ENCODE results near the gene TUBA4B. TPM values are rescaled to one million over a fixed set of nuclear protein-coding genes. Genes with fewer than 3 reads are reported as not detected.

Gene TUBA4B
- total RNA-seq, 2 experiments from 2014 or later, result not detected

DNA sequence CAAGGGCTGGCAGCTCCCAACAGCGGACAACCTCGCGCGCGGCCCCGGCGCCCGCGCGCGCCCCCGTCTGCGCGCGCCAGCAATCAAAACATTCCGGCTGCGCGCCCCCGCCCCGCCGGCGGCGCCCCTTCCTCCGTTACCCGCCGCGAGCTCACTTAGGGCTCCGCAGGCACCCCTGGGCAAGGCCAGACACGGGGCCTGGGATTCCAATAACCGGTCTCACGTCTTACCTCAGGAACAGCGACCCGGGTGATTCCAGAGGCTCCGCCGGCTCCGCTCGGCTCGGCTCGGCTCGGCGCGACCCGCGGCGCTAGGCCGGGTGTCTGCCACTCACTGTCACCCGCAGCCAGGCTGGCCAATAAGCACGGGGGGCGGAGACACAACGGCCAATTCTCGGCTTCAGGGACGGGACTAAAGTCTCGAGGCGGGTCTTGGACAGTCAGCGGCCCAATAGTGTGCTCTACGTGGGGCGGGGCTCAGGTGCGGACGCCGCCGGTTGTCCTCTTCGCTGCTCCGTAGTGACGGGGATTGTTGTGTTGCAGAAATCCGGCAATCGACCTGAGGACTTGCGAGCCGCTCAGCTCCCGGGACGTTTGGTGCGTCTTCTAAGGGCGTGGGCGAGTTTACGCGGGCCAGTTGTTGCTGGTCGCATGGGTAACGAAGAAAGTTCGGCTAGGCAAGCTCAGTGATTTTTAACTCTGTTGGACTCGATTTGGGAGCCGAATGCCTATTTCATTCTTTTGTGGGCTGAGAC, 23.6 kb upstream of the TUBA4B start, which contains the start of the genes ANKZF1 and ATG9A:
ANKZF1 (plus strand) TSS at position 502 of the 754 bp plus-strand sequence. CDS start 452 bp downstream, outside the sequence.
ATG9A (minus strand) TSS at position 332 of the 754 bp plus-strand sequence. CDS start 1,612 bp downstream, outside the sequence.
- H3K9me3 Mint-ChIP-seq (ENCODE audit: low read depth), result no peaks in the 10 kb centered on the region
- ATAC-seq, result peak; percentile 98
- peaks cover 34% of the 10 kb centered on the region for H3K4me1 Mint-ChIP-seq
- POLR2A ChIA-PET, result interaction anchor here (0.6 to 2.3 kb wide), 10 partner anchors 16 to 158 kb away, joined by 3 to 24 read pairs (median 4); partner anchors contain the start of genes CNPPD1, DNAJB2, DNPEP and GLB1L
- H3K36me3 Mint-ChIP-seq (ENCODE audit: low read depth), result peaks cover 74% of the 10 kb centered on the region
- peak within 1 kb of the TSS; percentile 98 for H3K4me3 Mint-ChIP-seq
- H3K27ac Mint-ChIP-seq, result peak within 1 kb of the TSS; percentile 98
- CTCF ChIA-PET, result interaction anchor here (0.9 to 2.3 kb wide), 13 partner anchors 10 to 188 kb away, joined by 3 to 13 read pairs (median 6); partner anchors contain the start of genes ABCB6, CFAP65, DNAJB2 and GLB1L
- no peaks in the 10 kb centered on the region for H3K27me3 Mint-ChIP-seq
- intact Hi-C loops (cut with DNase I, micrococcal nuclease), result loop anchor here (1.0 kb wide), 14 partner anchors 10 to 661 kb away; partner anchors contain the start of genes DNAJB2 (in 2 of the 2), GLB1L (in 2 of the 2), NHEJ1 (in 2 of the 2) and STK16 (in 2 of the 2)
- peak; percentile 99 for DNase-seq

DNA sequence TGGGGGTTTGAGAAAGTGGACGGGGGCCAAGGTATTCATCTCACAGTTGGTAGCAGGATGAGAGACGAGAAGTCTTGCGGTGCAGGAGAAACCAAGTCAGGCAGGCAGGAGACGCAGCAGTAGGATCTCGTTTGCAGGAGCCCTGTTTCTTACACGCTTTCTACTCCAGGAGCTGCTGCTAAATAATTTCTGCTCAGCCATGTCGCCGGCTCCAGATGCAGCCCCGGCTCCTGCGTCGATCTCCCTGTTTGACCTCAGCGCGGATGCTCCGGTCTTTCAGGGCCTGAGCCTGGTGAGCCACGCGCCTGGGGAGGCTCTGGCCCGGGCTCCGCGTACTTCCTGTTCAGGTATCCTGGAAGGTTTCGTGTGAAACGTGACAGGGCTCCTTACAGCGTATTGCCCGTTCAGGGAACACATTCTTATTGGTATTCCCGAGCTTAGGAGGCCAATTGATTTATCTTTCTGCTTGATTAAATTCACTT, 22.9 kb upstream of the TUBA4B start:
- DNase-seq (peak; percentile 78), ATAC-seq (peak; percentile 28)
- Mint-ChIP-seq H3K27ac (peak overlapping the region; percentile 98), H3K9me3 (ENCODE audit: low read depth) (no peaks in the 10 kb centered on the region), H3K27me3 (no peaks in the 10 kb centered on the region), H3K4me1 (peaks cover 34% of the 10 kb centered on the region), H3K4me3 (peak overlapping the region; percentile 98), H3K36me3 (ENCODE audit: low read depth) (peaks cover 73% of the 10 kb centered on the region)
- intact Hi-C loops (cut with DNase I, micrococcal nuclease), result no loop called here
- POLR2A ChIA-PET, result interaction anchor here (0.6 to 2.3 kb wide), 9 partner anchors 17 to 158 kb away, joined by 3 to 24 read pairs (median 4); partner anchors contain the start of genes CNPPD1, DNAJB2, DNPEP and TUBA4A
- CTCF ChIA-PET, result interaction anchor here (0.9 to 2.3 kb wide), 15 partner anchors 9 to 189 kb away, joined by 3 to 13 read pairs (median 6); partner anchors contain the start of genes ABCB6, CFAP65, DNAJB2 and GLB1L

DNA sequence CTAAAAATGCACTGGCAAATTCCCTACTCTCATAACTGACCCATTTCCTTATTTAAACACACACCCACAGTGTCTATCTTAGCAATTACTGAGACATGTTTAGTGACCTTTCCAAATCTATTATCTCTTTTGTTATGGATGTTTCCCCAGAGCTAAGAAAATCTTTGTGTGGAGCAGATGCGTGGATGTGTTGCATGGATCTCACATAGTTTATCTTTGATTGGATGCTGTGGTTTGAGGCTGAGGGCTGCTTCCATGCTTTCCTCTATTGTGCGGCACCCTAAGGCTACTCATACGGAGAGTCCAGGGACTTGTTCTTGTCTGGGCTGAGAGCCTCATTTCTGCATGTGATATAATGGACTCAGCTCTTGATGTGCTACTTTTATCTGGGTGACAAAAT, 18.7 kb upstream of the TUBA4B start:
- H3K9me3 Mint-ChIP-seq (ENCODE audit: low read depth), result no peaks in the 10 kb centered on the region
- ChIA-PET POLR2A (interaction anchor here (1.0 kb wide), 1 partner anchor 45 kb away, joined by 3 read pairs; the partner anchor contains the start of gene DNAJB2), CTCF (interaction anchor here (1.4 kb wide), 1 partner anchor 15 kb away, joined by 3 read pairs; no protein-coding TSS in a partner anchor)
- H3K4me3 Mint-ChIP-seq, result no peak overlapping the region
- ATAC-seq (no peak), DNase-seq (no peak)
- H3K36me3 Mint-ChIP-seq (ENCODE audit: low read depth), result peaks cover 78% of the 10 kb centered on the region
- intact Hi-C loops (cut with DNase I, micrococcal nuclease), result no loop called here
- no peak overlapping the region for H3K27ac Mint-ChIP-seq
- no peaks in the 10 kb centered on the region for H3K27me3 Mint-ChIP-seq
- H3K4me1 Mint-ChIP-seq, result peaks cover 17% of the 10 kb centered on the region

DNA sequence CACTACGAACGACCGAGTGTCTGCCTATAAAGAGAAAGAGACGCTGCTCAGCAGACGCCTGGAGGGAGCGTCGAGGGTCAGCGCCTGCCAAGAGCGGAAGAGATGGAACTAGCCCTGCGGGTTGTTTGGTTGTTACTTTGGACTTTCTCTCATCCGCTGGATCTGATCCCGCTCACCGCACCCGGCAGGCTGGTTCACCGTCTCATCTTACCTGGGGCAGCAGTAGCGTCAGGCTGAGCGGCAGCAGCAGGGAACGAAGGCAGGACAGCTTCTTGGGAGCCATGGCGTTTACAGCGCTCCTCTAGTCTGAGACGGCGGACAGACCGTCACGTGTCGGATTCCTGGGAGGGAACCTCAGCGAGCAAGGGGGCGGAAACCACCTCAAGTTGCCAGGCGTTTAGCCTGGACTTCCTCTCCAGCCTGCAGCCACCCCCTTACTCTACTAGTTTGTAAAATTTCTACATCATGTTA, 9.7 kb upstream of the TUBA4B start:
- H3K36me3 Mint-ChIP-seq (ENCODE audit: low read depth), result peaks cover 16% of the 10 kb centered on the region
- ATAC-seq (no peak), DNase-seq (no peak)
- peaks cover 39% of the 10 kb centered on the region for H3K4me1 Mint-ChIP-seq
- H3K4me3 Mint-ChIP-seq, result peak overlapping the region; percentile 66
- intact Hi-C loops (cut with DNase I, micrococcal nuclease), result no loop called here
- ChIA-PET CTCF (interaction anchor here (3.5 kb wide), 1 partner anchor 34 kb away, joined by 20 read pairs; the partner anchor contains the start of gene DNAJB2), POLR2A (no interaction called here)
- no peaks in the 10 kb centered on the region for H3K27me3 Mint-ChIP-seq
- H3K9me3 Mint-ChIP-seq (ENCODE audit: low read depth), result no peaks in the 10 kb centered on the region
- H3K27ac Mint-ChIP-seq, result no peak overlapping the region

DNA sequence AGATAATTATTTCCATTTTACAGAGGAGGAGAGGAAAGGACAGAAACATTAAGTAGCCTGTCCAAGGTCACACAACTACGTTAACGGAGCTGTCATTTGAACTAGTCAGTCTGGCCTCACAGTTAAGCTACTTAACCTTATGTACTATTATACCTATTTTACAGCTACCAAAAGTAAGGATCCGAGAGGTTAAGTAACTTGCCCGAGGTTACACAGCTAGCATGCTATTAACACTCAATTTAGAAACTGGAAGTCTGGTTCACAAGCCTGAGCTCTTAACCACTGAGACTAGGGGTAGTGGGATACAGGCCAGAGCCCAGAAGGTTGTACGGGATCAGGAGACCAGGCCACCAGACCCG, 8.3 kb upstream of the TUBA4B start:
- intact Hi-C loops (cut with DNase I, micrococcal nuclease), result loop anchor here (1.0 to 5.0 kb wide), 8 partner anchors 10 to 253 kb away; partner anchors contain the start of genes ANKZF1 (in 2 of the 2), ATG9A (in 2 of the 2), DNAJB2 (in 1 of the 2) and DNPEP (in 1 of the 2)
- DNase-seq (no peak), ATAC-seq (no peak)
- Mint-ChIP-seq H3K36me3 (ENCODE audit: low read depth) (peaks cover 29% of the 10 kb centered on the region), H3K4me3 (peak overlapping the region; percentile 89), H3K27me3 (no peaks in the 10 kb centered on the region), H3K9me3 (ENCODE audit: low read depth) (no peaks in the 10 kb centered on the region), H3K4me1 (peaks cover 54% of the 10 kb centered on the region), H3K27ac (peak overlapping the region; percentile 100)
- CTCF ChIA-PET, result interaction anchor here (0.6 to 3.5 kb wide), 16 partner anchors 10 to 215 kb away, joined by 3 to 20 read pairs (median 4); partner anchors contain the start of genes DNAJB2, TUBA4A and ZFAND2B
- POLR2A ChIA-PET, result interaction anchor here (0.6 to 2.2 kb wide), 6 partner anchors 8 to 38 kb away, joined by 3 to 10 read pairs (median 4); partner anchors contain the start of genes ABCB6, ANKZF1, ATG9A and TUBA4A

DNA sequence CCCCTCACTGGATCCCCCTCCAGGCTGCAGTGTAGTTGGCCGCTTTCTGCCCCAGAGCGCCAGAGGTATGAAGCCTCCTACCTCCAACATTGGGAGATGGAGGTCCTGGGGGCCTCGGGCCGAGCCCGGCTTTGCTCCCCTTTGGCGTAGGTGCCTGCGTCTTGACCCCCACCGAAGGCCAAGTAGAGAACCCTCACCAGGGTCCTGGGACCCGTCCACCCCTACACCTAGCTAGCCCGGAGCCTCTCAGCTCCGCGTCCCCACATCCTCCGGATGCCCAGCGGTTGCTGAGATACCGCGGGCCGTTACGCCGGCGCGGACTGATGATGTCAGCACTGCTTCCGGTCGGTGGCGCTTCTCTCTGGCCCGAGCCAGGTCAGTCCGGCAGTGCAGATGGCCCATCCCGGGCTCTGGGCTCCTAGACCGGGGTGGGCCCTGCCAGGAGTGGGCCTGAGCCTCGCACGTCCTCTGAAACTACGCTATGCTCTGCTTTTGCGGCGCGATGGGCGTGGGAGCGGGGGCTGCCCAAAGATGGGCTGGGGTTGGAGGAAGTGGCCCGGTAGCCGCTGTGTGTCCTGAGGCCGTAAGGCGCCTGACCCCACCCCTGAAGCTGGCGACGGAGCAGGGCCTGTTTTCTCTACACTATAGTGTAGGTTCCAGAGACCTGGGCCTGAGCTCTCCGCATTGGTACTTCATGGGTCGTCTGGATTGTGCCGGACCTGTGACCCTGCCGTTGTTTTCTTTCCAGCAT, 7.7 kb upstream of the TUBA4B start, which contains the start of the genes GLB1L and STK16:
GLB1L (minus strand) TSS at position 297 of the 751 bp plus-strand sequence. CDS start 1,871 bp downstream, outside the sequence.
STK16 (plus strand) TSS at position 332 of the 751 bp plus-strand sequence. CDS start 521 bp downstream, outside the sequence.
- peaks cover 59% of the 10 kb centered on the region for H3K4me1 Mint-ChIP-seq
- peak within 1 kb of the TSS; percentile 89 for H3K4me3 Mint-ChIP-seq
- DNase-seq (peak; percentile 93), ATAC-seq (peak; percentile 62)
- ChIA-PET CTCF (interaction anchor here (0.6 to 3.5 kb wide), 16 partner anchors 9 to 215 kb away, joined by 3 to 20 read pairs (median 4); partner anchors contain the start of genes DNAJB2, TUBA4A and ZFAND2B), POLR2A (interaction anchor here (0.6 to 2.2 kb wide), 6 partner anchors 8 to 38 kb away, joined by 3 to 10 read pairs (median 4); partner anchors contain the start of genes ABCB6, ANKZF1, ATG9A and TUBA4A)
- H3K9me3 Mint-ChIP-seq (ENCODE audit: low read depth), result no peaks in the 10 kb centered on the region
- peaks cover 35% of the 10 kb centered on the region for H3K36me3 Mint-ChIP-seq (ENCODE audit: low read depth)
- intact Hi-C loops (cut with DNase I, micrococcal nuclease), result loop anchor here (1.0 to 5.0 kb wide), 8 partner anchors 9 to 252 kb away; partner anchors contain the start of genes ANKZF1 (in 2 of the 2), ATG9A (in 2 of the 2), DNAJB2 (in 1 of the 2) and DNPEP (in 1 of the 2)
- no peaks in the 10 kb centered on the region for H3K27me3 Mint-ChIP-seq
- peak within 1 kb of the TSS; percentile 100 for H3K27ac Mint-ChIP-seq

DNA sequence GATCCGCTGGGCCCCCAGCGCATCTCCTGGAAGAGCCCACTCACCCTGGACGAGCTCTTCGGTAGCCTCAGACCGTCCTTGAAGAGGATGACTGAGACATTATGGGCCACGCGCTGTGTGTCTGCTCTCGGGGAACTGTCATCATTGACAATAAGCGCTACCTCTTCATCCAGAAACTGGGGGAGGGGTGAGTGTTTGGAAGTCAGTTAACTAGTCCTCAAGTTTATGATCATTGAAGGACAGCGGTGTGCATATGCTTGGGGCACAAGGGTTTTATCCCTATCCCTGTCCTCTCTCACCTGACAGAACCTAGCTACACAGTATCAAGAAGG, 7.2 kb upstream of the TUBA4B start:
- POLR2A ChIA-PET, result interaction anchor here (1.2 to 2.2 kb wide), 3 partner anchors 9 to 27 kb away, joined by 3 to 10 read pairs (median 4); partner anchors contain the start of genes ABCB6, ANKZF1, ATG9A and TUBA4A
- peak; percentile 59 for DNase-seq

DNA sequence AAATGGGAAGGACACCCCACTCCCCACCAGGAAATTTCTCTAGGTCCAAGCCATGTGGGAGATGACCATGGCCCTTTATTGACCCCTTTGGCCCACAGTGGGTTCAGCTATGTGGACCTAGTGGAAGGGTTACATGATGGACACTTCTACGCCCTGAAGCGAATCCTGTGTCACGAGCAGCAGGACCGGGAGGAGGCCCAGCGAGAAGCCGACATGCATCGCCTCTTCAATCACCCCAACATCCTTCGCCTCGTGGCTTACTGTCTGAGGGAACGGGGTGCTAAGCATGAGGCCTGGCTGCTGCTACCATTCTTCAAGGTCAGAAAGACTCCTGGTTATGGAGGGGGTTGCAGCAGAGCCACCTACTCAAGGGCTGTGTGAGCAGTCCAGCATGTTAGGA, 6.5 kb upstream of the TUBA4B start:
- Mint-ChIP-seq H3K36me3 (ENCODE audit: low read depth) (peaks cover 47% of the 10 kb centered on the region), H3K4me3 (peak overlapping the region; percentile 89)
- no peak for DNase-seq

More for the DNA sequence above, 7.2 kb upstream of the TUBA4B start:
- Mint-ChIP-seq H3K27me3 (no peaks in the 10 kb centered on the region), H3K9me3 (ENCODE audit: low read depth) (no peaks in the 10 kb centered on the region), H3K4me3 (peak overlapping the region; percentile 89), H3K36me3 (ENCODE audit: low read depth) (peaks cover 40% of the 10 kb centered on the region), H3K27ac (peak overlapping the region; percentile 100), H3K4me1 (peaks cover 65% of the 10 kb centered on the region)
- no peak for ATAC-seq
- intact Hi-C loops (cut with DNase I, micrococcal nuclease), result loop anchor here (1.0 to 5.0 kb wide), 9 partner anchors 8 to 251 kb away; partner anchors contain the start of genes ANKZF1 (in 2 of the 2), ATG9A (in 2 of the 2), CNPPD1 (in 1 of the 2) and DNAJB2 (in 1 of the 2)
- CTCF ChIA-PET, result interaction anchor here (1.5 to 3.5 kb wide), 5 partner anchors 8 to 53 kb away, joined by 7 to 20 read pairs (median 9); partner anchors contain the start of genes DNAJB2 and TUBA4A

More for the DNA sequence above, 6.5 kb upstream of the TUBA4B start:
- ChIA-PET CTCF (interaction anchor here (2.6 to 3.5 kb wide), 2 partner anchors 31 to 49 kb away, joined by 17 to 20 read pairs; partner anchors contain the start of gene DNAJB2), POLR2A (interaction anchor here (2.2 kb wide), 1 partner anchor 8 kb away, joined by 10 read pairs; the partner anchor contains the start of gene TUBA4A)
- Mint-ChIP-seq H3K4me1 (peaks cover 72% of the 10 kb centered on the region), H3K27ac (peak overlapping the region; percentile 100), H3K27me3 (no peaks in the 10 kb centered on the region), H3K9me3 (ENCODE audit: low read depth) (no peaks in the 10 kb centered on the region)
- intact Hi-C loops (cut with DNase I, micrococcal nuclease), result loop anchor here (2.0 to 5.0 kb wide), 2 partner anchors 70 to 251 kb away; partner anchors contain the start of genes CNPPD1 (in 1 of the 2) and GMPPA (in 1 of the 2)
- no peak for ATAC-seq

Data from activated CD4-positive, alpha-beta T cell treated with anti-CD3 and anti-CD28 coated beads for 36 hours (primary cell).